ENCODE data around the gene FLNA. TPM values are rescaled to one million over a fixed set of nuclear protein-coding genes. Genes with fewer than 3 reads are reported as not detected.

The FLNA gene
- total and polyA plus RNA-seq, 2 of the 13 experiments (the other 11 are each of a cell fraction or from before 2014, with no cell fraction given): 83.4 to 174 TPM

GRCh38 chrX:154300816-154301215 is 73.6 kb downstream of the FLNA start:
- H3K4me3 ChIP-seq (replicated peaks in 1 of 3; ENCODE audit: insufficient read depth in 1 of 3, low read depth in 2 of 3, low read length in 3 of 3): no peak overlapping the region
- no peaks in the 10 kb centered on the region; a peak in 1 of 5 replicates for H3K27me3 ChIP-seq (ENCODE audit: control insufficient read depth in 1 of 2, insufficient read depth in 2 of 2, low read length in 2 of 2)
- H4K20me1 ChIP-seq (ENCODE audit: insufficient read depth, low read length): no peaks in the 10 kb centered on the region
- no peak for FAIRE-seq
- H3K36me3 ChIP-seq (replicated peaks in 1 of 2; ENCODE audit: control insufficient read depth in 1 of 2, insufficient read depth in 2 of 2, low read length in 2 of 2): no peaks in the 10 kb centered on the region
- no TSS peak for BruUV-seq (replicated peaks)
- no peaks in the 10 kb centered on the region for H3K9me3 ChIP-seq (ENCODE audit: low read length)
- no peak overlapping the region for H3K4me2 ChIP-seq (ENCODE audit: low read depth, low read length)
- no peaks in the 10 kb centered on the region for H3K79me2 ChIP-seq (ENCODE audit: insufficient read depth, low read length)
- CTCF ChIA-PET (ENCODE audit: low intra/inter-chr PET ratio, low total read pairs): no interaction called here
- intact Hi-C loops (cut with micrococcal nuclease; ENCODE audit: unreplicated experiment): no loop called here
- no peak overlapping the region for H2AFZ ChIP-seq (ENCODE audit: low read length)
- in situ Hi-C loops (cut with HindIII; ENCODE audit: extremely low pct_ligation_motif_present, low pct_unique_long_range_greater_than_20kb): no loop called here
- H3K9ac ChIP-seq (ENCODE audit: insufficient read depth, low read depth, low read length): no peak overlapping the region
- POLR2A ChIA-PET: no interaction called here
- WGBS (ENCODE audit: low lambda C conversion rate): 66% methylated on average over 3 of the region's 8 CpGs
- ATAC-seq: no peak
- no peaks in the 10 kb centered on the region for H3K4me1 ChIP-seq (ENCODE audit: insufficient read depth, low read length)
- DNase-seq (ENCODE audit: low spot score): no peak
- no peak overlapping the region for H3K27ac ChIP-seq (ENCODE audit: extremely low read length, insufficient read depth, low read length)
- TF ChIP-seq ZSCAN20 (CRISPR knock-in tag; IDR thresholded peaks at IDR 0.05; ENCODE audit: borderline replicate concordance): no peak
- TF ChIP-seq FLYWCH1 (CRISPR knock-in tag; IDR thresholded peaks at IDR 0.05): no peak
- no peak for TF ChIP-seq ATAD3A (CRISPR knock-in tag; IDR thresholded peaks at IDR 0.05)
- TF ChIP-seq SMARCE1 (IDR thresholded peaks at IDR 0.05; ENCODE audit: borderline replicate concordance): no peak
- no peak for TF ChIP-seq ZNF850 (CRISPR knock-in tag; conservative IDR thresholded peaks at IDR 0.05)
- no peak for TF ChIP-seq ZBTB1 (CRISPR knock-in tag; IDR thresholded peaks at IDR 0.05; ENCODE audit: borderline replicate concordance)
- no peak for TF ChIP-seq HINFP (CRISPR knock-in tag; IDR thresholded peaks at IDR 0.05; ENCODE audit: low read depth)
- TF ChIP-seq PRDM10 (CRISPR knock-in tag; IDR thresholded peaks at IDR 0.05; ENCODE audit: low read depth): no peak
- TF ChIP-seq ZNF142 (CRISPR knock-in tag; IDR thresholded peaks at IDR 0.05): no peak
- no peak for TF ChIP-seq ZMAT5 (CRISPR knock-in tag; IDR thresholded peaks at IDR 0.05; ENCODE audit: borderline replicate concordance, low read depth)
- TF ChIP-seq UBTF (CRISPR knock-in tag; IDR thresholded peaks at IDR 0.05): no peak

Measured in HepG2 (cell line).